Fibroblast of skin of abdomen (primary cell): ENCODE measurements around the gene ELOVL5.
"Not testable (repeated sequence)": the region's sequence is repeated elsewhere in the genome, so short reads cannot be mapped to it uniquely, and the experiment has no call there.

ENCODE experiments used
- DNase-seq: peaks from one replicate; pipeline ENCODE4 v3.0.0-alpha.2; 2013

Gene ELOVL5

GRCh38 chr6:53327017-53327395 lies 21.7 kb downstream of the ELOVL5 start:
- DNase-seq: peak; percentile 25

DNA sequence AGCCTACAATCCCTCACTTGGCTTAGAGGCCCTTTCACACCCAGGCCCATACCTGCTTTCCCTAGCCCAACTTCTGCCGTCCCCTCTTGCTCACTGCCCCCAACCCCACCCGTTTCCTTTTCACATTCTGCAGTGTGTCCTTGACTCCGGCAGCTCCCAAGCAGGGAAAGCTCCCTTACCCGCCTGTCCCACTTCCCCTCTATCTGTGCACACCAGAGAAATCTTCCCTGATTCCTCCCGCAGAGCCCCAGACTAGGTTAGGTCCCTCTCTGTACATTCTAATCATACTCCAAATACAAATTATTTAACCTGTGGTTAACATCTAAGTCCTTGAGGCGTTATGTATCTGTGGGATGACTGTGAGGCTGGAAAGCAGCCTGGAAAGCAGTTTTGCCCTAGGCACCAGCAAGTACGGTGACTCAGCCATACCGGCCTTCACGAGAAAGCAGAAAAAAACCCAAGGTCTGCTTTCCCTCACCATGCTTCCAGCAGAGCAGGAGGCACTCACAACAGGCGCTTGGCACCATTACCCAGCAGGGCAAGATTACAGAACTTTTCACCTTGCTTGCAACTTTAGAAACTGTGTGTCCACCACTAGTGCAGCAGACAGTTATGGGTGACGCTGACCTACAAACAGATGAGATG lies 22.3 kb downstream of the ELOVL5 start:
- peak; percentile 97 for DNase-seq

- peak; percentile 66 for DNase-seq
These were observed 23.0 kb downstream of the ELOVL5 start for GRCh38 chr6:53325785-53326184.

DNA sequence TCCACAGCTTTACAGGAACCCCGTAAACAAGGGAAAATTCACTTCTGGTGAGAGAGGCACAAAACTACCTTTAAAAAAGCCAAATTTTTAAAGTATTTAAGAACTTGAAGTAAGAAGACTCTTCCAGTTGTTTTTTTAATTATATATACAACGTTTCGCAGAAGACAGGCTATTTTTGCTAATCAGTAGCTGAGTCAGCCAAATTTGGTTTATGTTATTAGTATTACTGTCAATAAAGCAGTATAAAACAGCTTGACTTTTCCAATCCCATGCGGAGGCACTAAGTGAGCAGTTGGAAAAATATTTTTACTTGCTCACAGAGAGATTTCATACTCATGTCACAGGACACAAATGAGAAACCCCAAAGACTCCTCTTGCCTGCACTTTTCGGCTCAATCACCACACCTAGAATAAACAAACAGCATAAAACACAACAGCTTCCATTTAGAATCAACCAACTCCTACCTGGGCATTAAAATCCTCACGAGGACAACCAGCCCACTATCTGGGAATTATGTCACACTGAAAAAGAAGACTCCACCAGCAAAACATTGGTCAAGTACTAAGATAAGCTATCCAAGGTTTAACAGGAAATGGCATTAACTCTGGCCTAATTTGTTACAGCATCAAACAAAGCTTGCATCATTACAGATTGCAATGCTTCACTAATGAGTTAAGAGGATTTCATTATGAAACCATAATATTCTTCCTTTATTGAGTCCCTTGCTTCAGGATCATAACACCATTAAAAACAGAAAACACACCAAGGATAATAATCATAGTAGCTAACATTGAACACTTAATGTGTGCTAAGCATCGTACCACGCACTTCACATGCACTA lies 26.3 kb downstream of the ELOVL5 start:
- no peak for DNase-seq

DNA sequence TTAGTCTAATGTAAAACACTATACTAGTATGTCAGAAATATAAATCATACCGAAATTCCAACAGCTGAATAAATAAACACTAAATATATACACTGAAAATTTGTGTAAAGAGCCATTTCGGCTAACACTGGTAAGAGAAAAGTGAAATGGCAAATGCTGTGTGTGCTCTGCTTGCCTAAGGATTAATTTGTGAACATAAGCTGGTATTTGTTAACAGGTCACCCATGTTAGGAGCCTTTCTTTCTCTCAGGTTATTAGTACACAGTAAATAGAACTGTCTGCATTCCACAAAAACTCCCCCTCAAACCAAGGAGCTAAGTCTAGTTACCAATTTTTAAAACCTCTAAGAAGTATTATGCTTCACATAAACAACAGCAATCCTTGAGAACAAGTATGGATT lies 27.0 kb downstream of the ELOVL5 start:
- no peak for DNase-seq

GRCh38 chr6:53320964-53321363 lies 27.8 kb downstream of the ELOVL5 start:
- no peak for DNase-seq

DNA sequence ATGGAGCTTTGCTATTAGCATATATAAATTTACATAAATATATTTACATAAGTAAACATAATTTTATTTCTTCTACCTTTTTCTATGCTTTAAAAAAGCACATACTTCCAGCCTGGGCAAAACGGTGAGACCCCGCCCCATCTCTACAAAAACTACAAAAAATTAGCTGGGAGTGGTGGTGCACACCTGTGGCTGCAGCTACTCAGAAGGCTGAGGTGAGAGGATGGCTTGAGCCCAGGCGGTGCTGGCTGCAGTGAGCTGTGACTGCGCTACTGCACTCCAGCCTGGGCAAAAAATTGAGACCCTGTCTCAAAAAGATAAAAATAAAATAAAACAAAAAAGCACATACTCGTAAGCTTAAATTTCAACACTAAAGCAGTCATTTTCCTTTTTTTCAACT lies 30.3 kb downstream of the ELOVL5 start:
- no peak for DNase-seq

DNA sequence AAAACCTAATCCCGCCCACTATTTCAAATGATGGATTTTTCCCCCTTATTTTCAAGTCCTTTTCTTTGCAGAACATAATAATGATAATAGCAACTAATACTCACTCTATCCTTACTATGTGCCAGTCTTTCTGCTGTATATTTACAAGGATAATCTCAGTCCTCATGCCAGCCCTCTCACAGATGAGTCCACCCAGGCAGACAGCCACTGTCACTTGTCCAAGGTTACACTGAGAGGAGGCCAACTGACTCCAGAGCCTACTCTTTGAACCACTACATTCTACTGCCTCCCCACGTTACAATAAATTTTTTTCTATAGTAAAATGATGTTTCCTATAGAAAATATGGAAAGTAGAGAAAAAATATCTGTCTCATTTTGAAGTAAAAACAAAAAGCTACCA lies 30.9 kb downstream of the ELOVL5 start:
- DNase-seq: no peak

GRCh38 chr6:53317299-53317698 lies 31.5 kb downstream of the ELOVL5 start:
- DNase-seq: not testable (repeated sequence)

DNA sequence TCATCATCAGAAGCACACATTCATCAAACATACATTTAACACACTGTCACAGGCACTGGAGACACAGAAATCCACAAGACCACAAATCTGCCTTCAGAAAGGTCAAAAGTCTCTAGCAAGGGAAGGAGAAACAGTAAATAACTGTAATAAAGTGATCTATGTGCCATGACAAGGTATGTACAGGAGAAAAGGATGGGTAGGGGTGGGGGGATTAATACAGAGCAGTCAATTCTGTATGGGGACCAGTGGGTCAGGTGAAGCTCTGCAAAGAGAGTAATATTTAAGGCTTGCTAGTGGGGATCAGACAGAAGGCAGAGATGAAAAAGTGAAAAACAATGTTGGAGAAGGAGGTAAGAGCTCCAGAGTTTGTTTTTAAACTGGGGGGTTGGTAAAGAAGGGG lies 32.6 kb downstream of the ELOVL5 start:
- DNase-seq: no peak

- DNase-seq: no peak
These were observed 33.5 kb downstream of the ELOVL5 start for GRCh38 chr6:53315086-53315724.

- DNase-seq: peak; percentile 52
These were observed 34.9 kb downstream of the ELOVL5 start for GRCh38 chr6:53313784-53314400.

- DNase-seq: no peak
These were observed 36.4 kb downstream of the ELOVL5 start for GRCh38 chr6:53312355-53312754.

GRCh38 chr6:53311586-53311935 lies 37.2 kb downstream of the ELOVL5 start:
- peak; percentile 64 for DNase-seq

- peak; percentile 37 for DNase-seq
These were observed 37.8 kb downstream of the ELOVL5 start for GRCh38 chr6:53310771-53311585.

- no peak for DNase-seq
These were observed 38.8 kb downstream of the ELOVL5 start for GRCh38 chr6:53309901-53310300.

DNA sequence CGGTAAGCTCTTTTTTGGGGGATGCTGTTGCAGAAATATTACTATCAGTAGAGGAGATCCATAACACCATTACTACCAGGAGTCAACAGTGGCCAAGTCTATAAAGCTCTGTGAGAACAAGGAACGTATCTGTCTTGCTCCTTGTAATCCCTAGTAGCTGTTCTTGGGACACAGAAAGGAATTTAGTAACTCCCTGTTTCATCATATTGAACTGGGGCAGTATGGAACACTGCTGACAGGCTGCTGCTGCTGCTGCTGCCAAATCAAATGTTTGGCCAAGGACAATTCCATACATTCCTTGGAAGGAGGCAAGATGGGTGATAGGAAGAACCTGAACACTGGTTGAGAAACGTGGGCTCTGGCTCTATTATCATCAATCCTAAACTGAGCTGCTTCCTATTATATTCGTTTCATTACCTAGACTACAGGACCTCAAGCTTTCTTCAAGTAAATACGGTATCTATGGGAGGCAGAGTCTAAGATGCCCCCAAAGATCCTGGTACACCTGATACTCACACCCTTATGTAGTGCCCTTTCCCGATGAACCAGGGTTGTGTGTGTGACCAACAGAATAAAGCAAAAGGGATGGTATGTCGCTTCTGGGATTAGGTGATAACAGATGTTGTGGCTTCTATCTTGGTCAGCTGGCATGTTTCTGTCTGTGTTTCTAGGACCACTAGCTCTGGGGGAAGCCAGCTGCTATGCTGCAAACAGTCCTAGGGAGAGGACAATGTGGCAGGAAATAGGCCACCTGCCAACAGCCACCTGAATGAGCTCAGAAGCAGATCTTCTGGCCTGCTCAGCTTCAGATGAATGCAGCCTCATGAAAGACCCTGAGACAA lies 39.5 kb downstream of the ELOVL5 start:
- peak; percentile 84 for DNase-seq

DNA sequence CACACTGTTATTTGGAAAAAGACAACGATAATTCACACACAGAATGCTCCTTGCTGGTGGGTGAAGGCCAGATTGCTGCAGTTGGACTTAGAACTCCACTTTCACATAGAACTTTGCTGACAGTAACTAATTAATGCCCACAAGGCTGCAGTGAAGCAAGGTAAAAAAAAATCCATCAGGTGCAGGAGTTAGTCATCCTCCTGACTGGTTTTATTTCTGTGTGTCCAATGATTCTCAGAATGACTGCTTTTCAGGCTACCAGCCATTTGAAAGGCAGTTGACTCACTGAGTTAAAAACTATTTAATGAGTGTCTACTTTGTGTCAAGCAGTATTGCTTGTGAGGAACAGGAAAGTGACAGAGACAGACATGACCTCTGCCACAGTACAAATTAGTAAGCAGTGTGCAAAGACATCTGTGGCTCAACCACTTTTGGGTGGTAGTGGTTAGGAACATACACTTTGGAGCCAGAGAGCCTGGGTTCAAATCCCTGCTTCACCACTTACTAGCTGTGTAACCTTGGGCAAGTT lies 41.9 kb downstream of the ELOVL5 start:
- DNase-seq: no peak

- not testable (repeated sequence) for DNase-seq
These were observed 42.5 kb downstream of the ELOVL5 start for GRCh38 chr6:53306217-53306616.

DNA sequence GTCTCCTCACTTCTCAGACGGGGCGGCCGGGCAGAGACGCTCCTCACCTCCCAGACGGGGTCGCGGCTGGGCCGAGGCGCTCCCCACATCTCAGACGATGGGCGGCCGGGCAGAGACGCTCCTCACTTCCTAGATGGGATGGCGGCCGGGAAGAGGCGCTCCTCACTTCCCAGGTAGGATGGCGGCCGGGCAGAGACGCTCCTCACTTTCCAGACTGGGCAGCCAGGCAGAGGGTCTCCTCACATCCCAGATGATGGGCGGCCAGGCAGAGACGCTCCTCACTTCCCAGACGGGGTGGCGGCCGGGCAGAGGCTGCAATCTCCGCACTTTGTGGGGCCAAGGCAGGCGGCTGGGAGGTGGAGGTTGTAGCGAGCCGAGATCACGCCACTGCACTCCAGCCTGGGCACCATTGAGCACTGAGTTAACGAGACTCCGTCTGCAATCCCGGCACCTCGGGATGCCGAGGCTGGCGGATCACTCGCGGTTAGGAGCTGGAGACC lies 43.2 kb downstream of the ELOVL5 start:
- DNase-seq: not testable (repeated sequence)

DNA sequence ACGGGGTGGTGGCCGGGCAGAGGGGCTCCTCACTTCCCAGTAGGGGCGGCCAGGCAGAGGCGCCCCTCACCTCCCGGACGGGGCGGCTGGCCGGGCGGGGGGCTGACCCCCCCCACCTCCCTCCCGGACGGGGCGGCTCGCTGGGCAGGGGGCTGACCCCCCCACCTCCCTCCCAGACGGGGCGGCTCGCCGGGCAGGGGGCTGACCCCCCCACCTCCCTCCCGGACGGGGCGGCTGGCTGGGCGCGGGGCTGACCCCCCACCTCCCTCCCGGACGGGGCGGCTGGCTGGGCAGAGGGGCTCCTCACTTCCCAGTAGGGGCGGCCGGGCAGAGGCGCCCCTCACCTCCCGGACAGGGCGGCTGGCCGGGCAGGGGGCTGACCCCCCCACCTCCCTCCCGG lies 43.8 kb downstream of the ELOVL5 start:
- DNase-seq: not testable (repeated sequence)
